A549 treated with DMSO at 1 μM for 4 hours (cell line): Measurements from ENCODE around the gene MAGEB16. TPM values are rescaled to one million over a fixed set of nuclear protein-coding genes. Genes with fewer than 3 reads are reported as not detected.

Experiments
- total RNA-seq: library from RNA; stranded (reverse); fragments of 200-300 nt; extraction: Qiagen RNA extraction; gene quantifications from 5 replicates; pipeline ENCODE4 v1.2.3, GENCODE V29; 2022; ENCODE audit warnings: low read depth

Gene MAGEB16
- total RNA-seq: not detected in 5 replicates

DNA sequence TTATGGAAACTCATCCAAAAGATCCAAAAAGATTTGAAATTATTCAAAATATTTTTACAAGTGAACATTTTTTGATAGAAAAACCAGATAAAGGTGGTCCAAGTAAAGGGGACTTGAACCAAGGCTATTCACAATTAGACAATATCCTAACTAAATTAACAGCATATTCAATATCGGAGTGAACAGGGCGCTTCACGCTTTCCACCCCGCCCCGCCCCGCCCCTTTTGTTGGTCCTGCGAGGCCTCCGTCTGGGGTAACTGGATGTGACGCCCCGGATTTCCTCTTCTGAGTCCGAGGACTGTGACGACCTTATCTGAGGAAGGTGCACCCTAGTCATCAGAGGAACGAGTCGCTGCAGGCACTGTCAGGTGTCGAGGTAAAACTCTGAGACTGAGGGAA, at the start of gene MAGEB16:
Gene MAGEB16 (plus strand): TSS at position 301 of the 400 bp plus-strand sequence. CDS start 3,855 bp downstream, outside the sequence.

Other genes starting within 250 kb of the MAGEB16 start
- gene CFAP47, start 121.4 kb downstream of the MAGEB16 start, total RNA-seq: 0.02 TPM in 1 of 5 replicates, not detected in the others